ENCODE data around the gene RDH16. TPM values are rescaled to one million over a fixed set of nuclear protein-coding genes. Genes with fewer than 3 reads are reported as not detected.

The RDH16 gene
- total RNA-seq, 1 experiment from 2014 or later, result 0.08 TPM

DNA sequence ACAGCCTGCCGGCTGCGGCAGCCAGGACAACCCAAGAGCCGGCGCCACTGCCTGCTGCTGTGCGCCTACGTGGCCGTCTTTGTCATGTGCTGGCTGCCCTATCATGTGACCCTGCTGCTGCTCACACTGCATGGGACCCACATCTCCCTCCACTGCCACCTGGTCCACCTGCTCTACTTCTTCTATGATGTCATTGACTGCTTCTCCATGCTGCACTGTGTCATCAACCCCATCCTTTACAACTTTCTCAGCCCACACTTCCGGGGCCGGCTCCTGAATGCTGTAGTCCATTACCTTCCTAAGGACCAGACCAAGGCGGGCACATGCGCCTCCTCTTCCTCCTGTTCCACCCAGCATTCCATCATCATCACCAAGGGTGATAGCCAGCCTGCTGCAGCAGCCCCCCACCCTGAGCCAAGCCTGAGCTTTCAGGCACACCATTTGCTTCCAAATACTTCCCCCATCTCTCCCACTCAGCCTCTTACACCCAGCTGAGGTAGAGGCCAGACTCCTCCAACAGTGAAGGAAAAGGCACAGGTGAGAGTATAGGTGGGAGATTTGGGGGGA is 38.6 kb upstream of the RDH16 start:
- intact Hi-C loops (cut with micrococcal nuclease; ENCODE audit: unreplicated experiment) (no loop called here), in situ Hi-C loops (cut with HindIII; ENCODE audit: low pct_unique_long_range_greater_than_20kb, low sequenced_read_pairs) (no loop called here)
- no peaks in the 10 kb centered on the region for H3K36me3 ChIP-seq (ENCODE audit: control insufficient read depth, insufficient read depth, low read length)
- H3K27ac ChIP-seq (ENCODE audit: low read length), result no peak overlapping the region
- BruUV-seq (replicated peaks), result no TSS peak
- TF ChIP-seq POLR2AphosphoS5 (IDR thresholded peaks at IDR 0.05; ENCODE audit: low read depth, low read length) (no peak), REST (IDR thresholded peaks at IDR 0.05; ENCODE audit: insufficient read depth in 1 of 2, low read depth in 2 of 2, low read length in 1 of 2) (no peak), TCF7L2 (IDR thresholded peaks at IDR 0.05; ENCODE audit: low read depth, low read length) (no peak), SIN3A (IDR thresholded peaks at IDR 0.05; ENCODE audit: borderline replicate concordance, insufficient read depth, low read depth, low read length) (no peak)
- TF ChIP-seq, protein P1, sequence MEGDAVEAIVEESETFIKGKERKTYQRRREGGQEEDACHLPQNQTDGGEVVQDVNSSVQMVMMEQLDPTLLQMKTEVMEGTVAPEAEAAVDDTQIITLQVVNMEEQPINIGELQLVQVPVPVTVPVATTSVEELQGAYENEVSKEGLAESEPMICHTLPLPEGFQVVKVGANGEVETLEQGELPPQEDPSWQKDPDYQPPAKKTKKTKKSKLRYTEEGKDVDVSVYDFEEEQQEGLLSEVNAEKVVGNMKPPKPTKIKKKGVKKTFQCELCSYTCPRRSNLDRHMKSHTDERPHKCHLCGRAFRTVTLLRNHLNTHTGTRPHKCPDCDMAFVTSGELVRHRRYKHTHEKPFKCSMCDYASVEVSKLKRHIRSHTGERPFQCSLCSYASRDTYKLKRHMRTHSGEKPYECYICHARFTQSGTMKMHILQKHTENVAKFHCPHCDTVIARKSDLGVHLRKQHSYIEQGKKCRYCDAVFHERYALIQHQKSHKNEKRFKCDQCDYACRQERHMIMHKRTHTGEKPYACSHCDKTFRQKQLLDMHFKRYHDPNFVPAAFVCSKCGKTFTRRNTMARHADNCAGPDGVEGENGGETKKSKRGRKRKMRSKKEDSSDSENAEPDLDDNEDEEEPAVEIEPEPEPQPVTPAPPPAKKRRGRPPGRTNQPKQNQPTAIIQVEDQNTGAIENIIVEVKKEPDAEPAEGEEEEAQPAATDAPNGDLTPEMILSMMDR (IDR thresholded peaks at IDR 0.05), result no peak
- no peaks in the 10 kb centered on the region for H3K4me1 ChIP-seq (ENCODE audit: control insufficient read depth, insufficient read depth, low read length)
- no peak overlapping the region for H3K4me3 ChIP-seq (ENCODE audit: low read depth in 2 of 2, low read length in 2 of 2)
- POLR2A ChIA-PET, result no interaction called here
- H3K9me3 ChIP-seq (ENCODE audit: control insufficient read depth, insufficient read depth, low read depth, low read length), result no peaks in the 10 kb centered on the region
- H3K27me3 ChIP-seq (ENCODE audit: control insufficient read depth, insufficient read depth, low read length), result no peaks in the 10 kb centered on the region
- no peak for DNase-seq (ENCODE audit: low read depth, low spot score)
- CTCF ChIA-PET, result interaction anchor here (1.5 kb wide), 1 partner anchor 156 kb away, joined by 3 read pairs; no protein-coding TSS in a partner anchor
- ATAC-seq, result no peak

- Histone ChIP-seq H3K27ac (ENCODE audit: low read length) (no peak overlapping the region), H3K27me3 (ENCODE audit: control insufficient read depth, insufficient read depth, low read length) (no peaks in the 10 kb centered on the region), H3K4me1 (ENCODE audit: control insufficient read depth, insufficient read depth, low read length) (no peaks in the 10 kb centered on the region), H3K36me3 (ENCODE audit: control insufficient read depth, insufficient read depth, low read length) (no peaks in the 10 kb centered on the region), H3K9me3 (ENCODE audit: control insufficient read depth, insufficient read depth, low read depth, low read length) (no peaks in the 10 kb centered on the region), H3K4me3 (ENCODE audit: low read depth in 2 of 2, low read length in 2 of 2) (no peak overlapping the region)
- DNase-seq (ENCODE audit: low read depth, low spot score) (no peak), ATAC-seq (0 out of 2 replicates have a peak, but pooled peaks have one; percentile 11)
- ChIA-PET POLR2A (no interaction called here), CTCF (interaction anchor here (1.5 kb wide), 1 partner anchor 155 kb away, joined by 3 read pairs; no protein-coding TSS in a partner anchor)
- intact Hi-C loops (cut with micrococcal nuclease; ENCODE audit: unreplicated experiment), result no loop called here
- TF ChIP-seq REST (IDR thresholded peaks at IDR 0.05; ENCODE audit: insufficient read depth in 1 of 2, low read depth in 2 of 2, low read length in 1 of 2), result no peak
- no peak for TF ChIP-seq SIN3A (IDR thresholded peaks at IDR 0.05; ENCODE audit: borderline replicate concordance, insufficient read depth, low read depth, low read length)
- TF ChIP-seq TCF7L2 (IDR thresholded peaks at IDR 0.05; ENCODE audit: low read depth, low read length), result no peak
- no peak for TF ChIP-seq POLR2AphosphoS5 (IDR thresholded peaks at IDR 0.05; ENCODE audit: low read depth, low read length)
- TF ChIP-seq, protein P1 (IDR thresholded peaks at IDR 0.05), result no peak
- no TSS peak for BruUV-seq (replicated peaks)
- in situ Hi-C loops (cut with HindIII; ENCODE audit: low pct_unique_long_range_greater_than_20kb, low sequenced_read_pairs), result no loop called here
These were observed 38.0 kb upstream of the RDH16 start for GRCh38 chr12:56995201-56995929.

All from Panc1 (cell line).